Measurements from ENCODE around the gene FBXO48.

FBXO48 gene

GRCh38 chr2:68475110-68475509, 8.0 kb upstream of the FBXO48 start:
- no peak overlapping the region for H3K4me2 ChIP-seq (ENCODE audit: low read length)
- H3K27ac ChIP-seq (ENCODE audit: low read depth, low read length, poor library complexity, severe bottlenecking) = no peak overlapping the region

GRCh38 chr2:68472796-68473414, 5.8 kb upstream of the FBXO48 start:
- H2AFZ ChIP-seq (ENCODE audit: low read length) = no peak overlapping the region
- H3F3A ChIP-seq (ENCODE audit: insufficient read depth, low read length) = no peaks in the 10 kb centered on the region
- H3K4me1 ChIP-seq (ENCODE audit: insufficient read depth, low read length, severe bottlenecking) = peaks cover 17% of the 10 kb centered on the region
- H3K27ac ChIP-seq (ENCODE audit: low read depth, low read length, poor library complexity, severe bottlenecking) = no peak overlapping the region
- 0 out of 2 replicates have a peak, but pooled peaks cover 3% of the 10 kb centered on the region for H3K9me2 ChIP-seq (ENCODE audit: low read depth, low read length)
- H4K20me1 ChIP-seq (ENCODE audit: insufficient read depth, low read length) = no peaks in the 10 kb centered on the region
- no peak for TF ChIP-seq EZH2 (IDR thresholded peaks at IDR 0.05; ENCODE audit: borderline replicate concordance, low read length)
- no peak for TF ChIP-seq CTCF (IDR thresholded peaks at IDR 0.05; ENCODE audit: low read length)
- no peak overlapping the region for H3K9ac ChIP-seq (ENCODE audit: low read length)
- no peaks in the 10 kb centered on the region for H3K27me3 ChIP-seq (ENCODE audit: insufficient read depth, low read length)
- H3K36me3 ChIP-seq (ENCODE audit: insufficient read depth, low read length) = no peaks in the 10 kb centered on the region
- H3K79me2 ChIP-seq (ENCODE audit: insufficient read depth, low read length) = no peaks in the 10 kb centered on the region
- H3K4me3 ChIP-seq (ENCODE audit: low read depth, low read length, poor library complexity, severe bottlenecking) = no peak overlapping the region
- H3K4me2 ChIP-seq (ENCODE audit: low read length) = no peak overlapping the region
- no peaks in the 10 kb centered on the region for H3K9me3 ChIP-seq (ENCODE audit: low read length)

More at GRCh38 chr2:68475110-68475509, 8.0 kb upstream of the FBXO48 start:
- Histone ChIP-seq H3K4me3 (ENCODE audit: low read depth, low read length, poor library complexity, severe bottlenecking) (no peak overlapping the region), H4K20me1 (ENCODE audit: insufficient read depth, low read length) (no peaks in the 10 kb centered on the region), H2AFZ (ENCODE audit: low read length) (no peak overlapping the region), H3K9me2 (ENCODE audit: low read depth, low read length) (0 out of 2 replicates have a peak, but pooled peaks cover 3% of the 10 kb centered on the region), H3K9me3 (ENCODE audit: low read length) (no peaks in the 10 kb centered on the region), H3K4me1 (ENCODE audit: insufficient read depth, low read length, severe bottlenecking) (no peaks in the 10 kb centered on the region), H3K79me2 (ENCODE audit: insufficient read depth, low read length) (no peaks in the 10 kb centered on the region), H3F3A (ENCODE audit: insufficient read depth, low read length) (no peaks in the 10 kb centered on the region), H3K36me3 (ENCODE audit: insufficient read depth, low read length) (no peaks in the 10 kb centered on the region), H3K9ac (ENCODE audit: low read length) (no peak overlapping the region), H3K27me3 (ENCODE audit: insufficient read depth, low read length) (no peaks in the 10 kb centered on the region)
- TF ChIP-seq CTCF (IDR thresholded peaks at IDR 0.05; ENCODE audit: low read length) = no peak
- no peak for TF ChIP-seq EZH2 (IDR thresholded peaks at IDR 0.05; ENCODE audit: borderline replicate concordance, low read length)

GRCh38 chr2:68471385-68471784, 4.3 kb upstream of the FBXO48 start:
- Histone ChIP-seq H2AFZ (ENCODE audit: low read length) (no peak overlapping the region), H3K9me3 (ENCODE audit: low read length) (no peaks in the 10 kb centered on the region), H3K9ac (ENCODE audit: low read length) (no peak overlapping the region), H3K27me3 (ENCODE audit: insufficient read depth, low read length) (no peaks in the 10 kb centered on the region), H3K27ac (ENCODE audit: low read depth, low read length, poor library complexity, severe bottlenecking) (no peak overlapping the region), H3K36me3 (ENCODE audit: insufficient read depth, low read length) (no peaks in the 10 kb centered on the region), H4K20me1 (ENCODE audit: insufficient read depth, low read length) (no peaks in the 10 kb centered on the region), H3K79me2 (ENCODE audit: insufficient read depth, low read length) (no peaks in the 10 kb centered on the region), H3K4me3 (ENCODE audit: low read depth, low read length, poor library complexity, severe bottlenecking) (no peak overlapping the region), H3K4me2 (ENCODE audit: low read length) (no peak overlapping the region), H3F3A (ENCODE audit: insufficient read depth, low read length) (no peaks in the 10 kb centered on the region), H3K9me2 (ENCODE audit: low read depth, low read length) (no peaks in the 10 kb centered on the region), H3K4me1 (ENCODE audit: insufficient read depth, low read length, severe bottlenecking) (peaks cover 21% of the 10 kb centered on the region)
- no peak for TF ChIP-seq EZH2 (IDR thresholded peaks at IDR 0.05; ENCODE audit: borderline replicate concordance, low read length)
- no peak for TF ChIP-seq CTCF (IDR thresholded peaks at IDR 0.05; ENCODE audit: low read length)
